PC-9 (cell line): ENCODE data around the gene CCDC141. TPM values are rescaled to one million over a fixed set of nuclear protein-coding genes. Genes with fewer than 3 reads are reported as not detected.

Source experiments
- BruUV-seq: library from RNA; stranded (reverse); fragments of 400-500 nt; replicated peaks from 2 replicates; lab custom pipeline; 2021; lab: Mats Ljungman, UMichigan
- CTCF ChIA-PET: fragments of 300-600 bp; sonication (Branson Sonifier 250); formaldehyde crosslinking; loops from one replicate; lab custom pipeline; 2022; ENCODE audit warnings: antibody characterized with exemption; lab: Charles Lee
- POLR2A ChIA-PET: fragments of 300-600 bp; sonication (Branson Sonifier 250); formaldehyde crosslinking; loops from one replicate; lab custom pipeline; 2022; ENCODE audit warnings: antibody characterized with exemption; ENCODE audit not compliant: unreplicated experiment; lab: Charles Lee
- DNase-seq, 2 experiments: peaks; one replicate each; pipeline versions ENCODE4 v3.0.0 to v3.0.0-alpha.2; 2015 to 2022; ENCODE audit warnings: mixed read lengths in 1 of 2
- H2AFZ ChIP-seq: fragments of 200-600 bp; sonication (generic); 2 replicates; pipeline ENCODE4 v1.8.1; 2017; ENCODE audit warnings: antibody characterized with exemption
- H3F3A ChIP-seq: fragments of 200-600 bp; sonication (generic); 2 replicates; pipeline ENCODE4 v1.8.1; 2017; ENCODE audit warnings: antibody characterized with exemption, mild to moderate bottlenecking, low read depth; ENCODE audit not compliant: insufficient read depth
- H3K27ac ChIP-seq: fragments of 200-600 bp; sonication (generic); 2 replicates; pipeline ENCODE4 v1.6.1; 2016; ENCODE audit warnings: mixed run types
- H3K27me3 ChIP-seq: fragments of 200-600 bp; sonication (generic); 2 replicates; pipeline ENCODE4 v1.6.1; 2016; ENCODE audit warnings: low read depth, mixed run types; ENCODE audit not compliant: insufficient read depth
- H3K36me3 ChIP-seq: fragments of 200-600 bp; sonication (generic); 2 replicates; pipeline ENCODE4 v1.6.1; 2016; ENCODE audit warnings: low read depth, mixed run types
- H3K4me1 ChIP-seq: fragments of 200-600 bp; sonication (generic); replicated peaks from 2 replicates; pipeline ENCODE4 v1.6.1; 2016; ENCODE audit warnings: mixed run types; ENCODE audit not compliant: insufficient read depth
- H3K4me2 ChIP-seq: fragments of 200-600 bp; sonication (generic); 2 replicates; pipeline ENCODE4 v1.6.1; 2017; ENCODE audit warnings: mixed run types
- H3K4me3 ChIP-seq: fragments of 200-600 bp; sonication (generic); 2 replicates; pipeline ENCODE4 v1.6.1; 2016; ENCODE audit warnings: mixed run types
- H3K79me2 ChIP-seq: fragments of 200-600 bp; sonication (generic); 2 replicates; pipeline ENCODE4 v1.6.1; 2017; ENCODE audit warnings: low read depth, mixed run types
- H3K9me2 ChIP-seq: fragments of 200-600 bp; sonication (generic); 2 replicates; pipeline ENCODE4 v1.8.1; 2017; ENCODE audit warnings: mild to moderate bottlenecking; ENCODE audit not compliant: insufficient read depth
- H3K9me3 ChIP-seq: fragments of 200-600 bp; sonication (generic); 2 replicates; pipeline ENCODE4 v1.8.1; 2016; ENCODE audit warnings: low read depth; ENCODE audit not compliant: insufficient read depth
- H4K20me1 ChIP-seq: fragments of 200-600 bp; sonication (generic); 2 replicates; pipeline ENCODE4 v1.8.1; 2017; ENCODE audit not compliant: insufficient read depth
- CTCF ChIP-seq: fragments of 200-600 bp; sonication (generic); conservative IDR thresholded peaks from 2 replicates; pipeline ENCODE4 v1.6.1; 2017; ENCODE audit warnings: mixed run types, antibody characterized with exemption, mild to moderate bottlenecking, moderate library complexity
- EZH2 ChIP-seq: fragments of 200-600 bp; sonication (generic); IDR thresholded peaks from 2 replicates; pipeline ENCODE4 v1.8.0; 2017; ENCODE audit warnings: antibody characterized with exemption, low read depth
- intact Hi-C: fragments of 100-400 bp; cut with micrococcal nuclease; formaldehyde crosslinking; loops from one replicate; pipeline ENCODE4 v1.10.0; 2022; ENCODE audit not compliant: unreplicated experiment
- total RNA-seq: library from RNA; stranded (reverse); gene quantifications from 2 replicates; pipeline ENCODE4 v1.2.3, GENCODE V29; 2021

Gene CCDC141
- total RNA-seq, 1 experiment from 2014 or later: not detected

DNA sequence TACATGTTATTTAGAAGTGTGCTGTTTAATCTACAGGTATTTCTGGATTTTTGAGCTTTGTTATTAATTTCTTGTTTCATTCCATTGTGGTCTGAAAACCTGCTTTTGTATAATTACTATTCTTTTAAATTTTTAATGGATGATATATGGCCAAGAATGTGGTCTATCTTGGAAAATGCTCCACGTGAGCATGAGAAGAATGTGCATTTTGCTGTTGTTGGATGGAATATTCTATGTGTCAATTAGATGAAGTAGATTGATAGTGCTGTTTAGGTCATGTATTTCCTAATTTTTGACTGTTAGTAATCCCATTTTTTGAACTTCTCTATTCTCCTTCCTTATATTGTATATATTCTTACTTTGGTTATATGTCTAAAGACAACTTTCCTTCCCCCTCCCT is 222.8 kb downstream of the CCDC141 start:
- Histone ChIP-seq H3K9me3 (peaks cover 6% of the 10 kb centered on the region; the same call in 1 of the 2 replicates), H3K27ac (no peak overlapping the region), H3K4me3 (no peak overlapping the region), H3K27me3 (no peaks in the 10 kb centered on the region), H3K4me2 (no peak overlapping the region), H3K79me2 (no peaks in the 10 kb centered on the region), H4K20me1 (no peaks in the 10 kb centered on the region), H3K9me2 (no peaks in the 10 kb centered on the region), H2AFZ (no peak overlapping the region), H3F3A (no peaks in the 10 kb centered on the region), H3K4me1 (no peaks in the 10 kb centered on the region), H3K36me3 (no peaks in the 10 kb centered on the region)
- POLR2A ChIA-PET: interaction anchor here (0.5 kb wide), 1 partner anchor 263 kb away, joined by 3 read pairs; no protein-coding TSS in a partner anchor
- TF ChIP-seq EZH2 (no peak), CTCF (no peak)
- CTCF ChIA-PET: no interaction called here
- DNase-seq: no peak
- intact Hi-C loops: no loop called here
- no TSS peak for BruUV-seq

DNA sequence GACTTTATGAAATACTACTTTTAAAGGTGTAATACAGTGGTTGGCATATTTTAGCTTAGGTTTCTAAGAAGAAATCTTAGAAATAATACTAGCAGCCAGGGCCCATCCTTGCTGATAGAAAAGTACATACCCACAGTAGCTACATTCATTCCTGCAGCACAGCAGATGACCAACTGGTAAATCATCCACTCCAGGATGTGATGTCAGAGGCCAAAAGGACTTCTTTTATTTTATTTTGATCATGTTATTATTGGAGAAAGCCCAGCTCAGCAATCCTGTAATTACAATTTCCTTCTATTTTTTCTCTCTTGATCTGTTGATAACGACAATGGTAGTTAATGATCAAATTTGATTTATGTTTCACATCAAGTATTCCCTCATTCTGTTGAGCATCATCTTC is 224.8 kb downstream of the CCDC141 start:
- H3K79me2 ChIP-seq: no peaks in the 10 kb centered on the region
- no peaks in the 10 kb centered on the region for H3F3A ChIP-seq
- H3K4me2 ChIP-seq: no peak overlapping the region
- no peaks in the 10 kb centered on the region for H4K20me1 ChIP-seq
- TF ChIP-seq CTCF: no peak
- no peak for TF ChIP-seq EZH2
- intact Hi-C loops: no loop called here
- no peak overlapping the region for H3K4me3 ChIP-seq
- H3K9me2 ChIP-seq: no peaks in the 10 kb centered on the region
- H3K36me3 ChIP-seq: no peaks in the 10 kb centered on the region
- ChIA-PET POLR2A (no interaction called here), CTCF (no interaction called here)
- no peak overlapping the region for H2AFZ ChIP-seq
- H3K27me3 ChIP-seq: no peaks in the 10 kb centered on the region
- BruUV-seq: no TSS peak
- no peak for DNase-seq
- peaks cover 6% of the 10 kb centered on the region; the same call in 1 of the 2 replicates for H3K9me3 ChIP-seq
- no peak overlapping the region for H3K27ac ChIP-seq
- no peaks in the 10 kb centered on the region for H3K4me1 ChIP-seq

DNA sequence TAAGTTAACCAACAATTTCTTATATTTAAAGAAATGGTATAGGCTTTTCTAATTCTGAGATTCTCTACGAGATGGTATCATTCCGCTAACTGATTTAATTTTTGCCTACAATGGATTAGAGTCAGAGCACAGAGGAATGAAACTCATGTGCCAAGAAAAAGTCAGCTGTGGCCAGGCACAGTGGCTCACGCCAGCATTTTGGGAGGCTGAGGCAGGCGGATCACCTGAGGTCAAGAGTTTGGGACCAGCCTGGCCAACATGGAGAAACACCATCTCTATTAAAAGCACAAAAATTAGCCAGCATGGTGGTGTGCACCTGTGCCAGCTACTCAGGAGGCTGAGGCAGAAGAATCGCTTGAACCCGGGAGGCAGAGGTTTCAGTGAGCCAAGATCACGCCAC is 225.8 kb downstream of the CCDC141 start:
- no peaks in the 10 kb centered on the region for H3K9me2 ChIP-seq
- no peaks in the 10 kb centered on the region for H3F3A ChIP-seq
- H3K36me3 ChIP-seq: no peaks in the 10 kb centered on the region
- no peak for TF ChIP-seq EZH2
- no TSS peak for BruUV-seq
- no peak for DNase-seq
- H3K9me3 ChIP-seq: peaks cover 6% of the 10 kb centered on the region; the same call in 1 of the 2 replicates
- no peaks in the 10 kb centered on the region for H3K27me3 ChIP-seq
- ChIA-PET CTCF (no interaction called here), POLR2A (no interaction called here)
- no peak overlapping the region for H3K4me3 ChIP-seq
- intact Hi-C loops: no loop called here
- H3K27ac ChIP-seq: no peak overlapping the region
- H3K4me1 ChIP-seq: no peaks in the 10 kb centered on the region
- no peaks in the 10 kb centered on the region for H4K20me1 ChIP-seq
- no peaks in the 10 kb centered on the region for H3K79me2 ChIP-seq
- H2AFZ ChIP-seq: no peak overlapping the region
- no peak overlapping the region for H3K4me2 ChIP-seq

GRCh38 chr2:178819992-178820391 is 229.9 kb downstream of the CCDC141 start:
- TF ChIP-seq CTCF: no peak
- no peak for TF ChIP-seq EZH2
- Histone ChIP-seq H3K4me3 (no peak overlapping the region), H3K9me3 (no peaks in the 10 kb centered on the region), H3F3A (no peaks in the 10 kb centered on the region), H3K36me3 (no peaks in the 10 kb centered on the region), H3K27me3 (no peaks in the 10 kb centered on the region), H3K27ac (no peak overlapping the region), H4K20me1 (no peaks in the 10 kb centered on the region), H3K4me2 (no peak overlapping the region), H3K9me2 (no peaks in the 10 kb centered on the region), H3K79me2 (no peaks in the 10 kb centered on the region), H3K4me1 (no peaks in the 10 kb centered on the region), H2AFZ (no peak overlapping the region)
- ChIA-PET CTCF (no interaction called here), POLR2A (interaction anchor here (0.6 kb wide), 2 partner anchors 8 to 310 kb away, joined by 6 to 8 read pairs; no protein-coding TSS in a partner anchor)
- no peak for DNase-seq
- BruUV-seq: no TSS peak
- intact Hi-C loops: no loop called here
